Stimulated activated CD8-positive, alpha-beta memory T cell treated with anti-CD3 and anti-CD28 coated beads, Interleukin-7, amount 100 ng/mL, for 24 hours (primary cell): ENCODE measurements around the gene MBD3L1.

Experiments used
- DNase-seq: peaks from one replicate; pipeline ENCODE4 v3.0.0-alpha.2; 2020; ENCODE audit warnings: low read depth

Gene MBD3L1

DNA sequence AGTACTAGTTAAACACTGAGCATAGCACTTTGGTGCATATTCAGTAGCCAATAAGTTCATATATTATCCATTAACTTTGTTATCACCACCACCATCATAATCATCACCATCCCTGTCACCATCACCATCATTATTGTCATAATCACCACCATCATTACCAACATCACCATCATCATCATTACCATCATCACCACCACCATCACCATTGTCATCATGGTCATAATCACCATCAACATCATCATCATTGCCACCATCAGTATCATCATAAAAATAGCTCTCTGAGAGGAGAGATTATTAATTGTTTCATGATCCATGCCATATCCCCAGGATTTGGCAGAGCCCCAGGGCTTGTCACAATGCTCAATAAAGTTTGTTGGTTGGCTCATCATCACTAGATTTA, 49.3 kb downstream of the MBD3L1 start:
- no peak for DNase-seq

DNA sequence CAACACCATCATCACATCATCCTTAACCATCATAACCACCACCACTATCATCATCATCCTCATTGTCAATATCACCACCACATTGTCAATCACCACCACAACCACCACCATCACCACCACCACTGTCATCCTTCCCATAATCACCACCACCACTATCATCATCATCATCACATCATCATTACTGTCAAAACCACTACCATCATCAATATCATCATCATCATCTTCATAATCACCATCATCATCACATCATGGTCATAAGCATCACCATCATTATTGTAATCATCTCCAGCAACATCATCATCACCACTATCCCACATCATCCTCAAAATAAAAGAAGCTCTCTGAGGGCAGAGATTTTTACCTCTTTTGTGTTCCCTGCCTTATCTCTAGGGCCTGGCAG, 52.2 kb downstream of the MBD3L1 start:
- DNase-seq, result no peak

DNA sequence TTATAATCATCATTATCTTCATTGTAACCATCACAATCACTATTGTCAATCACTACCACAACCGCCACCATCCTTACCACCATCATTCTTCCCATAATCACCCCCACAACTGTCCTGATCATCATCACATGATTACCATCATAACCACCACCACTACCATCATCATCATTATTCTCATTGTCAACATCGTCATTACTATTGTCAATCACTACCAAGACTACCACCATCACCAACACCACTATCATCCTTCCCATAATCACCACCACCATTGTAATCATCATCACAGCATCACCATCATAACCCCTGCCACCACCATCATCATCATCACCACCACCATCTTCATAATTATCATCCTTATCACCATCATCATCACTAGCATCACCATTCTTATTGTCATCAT, 55.2 kb downstream of the MBD3L1 start:
- DNase-seq, result no peak

DNA sequence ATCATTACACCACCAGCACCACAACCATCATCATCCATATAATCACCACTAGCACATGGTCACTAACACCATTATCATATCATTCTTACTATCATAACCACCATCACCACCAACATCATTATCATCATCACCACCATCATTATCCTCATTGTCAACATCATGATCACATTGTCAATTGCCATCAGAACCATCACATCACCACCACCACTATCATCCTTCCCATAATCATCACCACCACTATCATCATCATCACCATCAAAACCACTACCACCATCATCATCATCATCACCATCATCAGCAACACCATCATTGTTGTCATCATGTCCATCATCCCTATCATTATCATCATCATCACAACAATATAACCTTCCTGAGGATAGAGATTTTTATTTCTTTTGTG, 58.1 kb downstream of the MBD3L1 start:
- no peak for DNase-seq
